Ectodermal cell (in vitro differentiated cells): ENCODE data around the gene ALDH2.
"Not testable (repeated sequence)": the region's sequence is repeated elsewhere in the genome, so short reads cannot be mapped to it uniquely, and the experiment has no call there.

Experiments used
- H3K27ac ChIP-seq: 2 replicates; pipeline ENCODE4 v1.7.0; 2013; ENCODE audit warnings: mild to moderate bottlenecking, low read depth, low read length; ENCODE audit not compliant: insufficient read depth, poor library complexity, severe bottlenecking
- H3K27me3 ChIP-seq: 2 replicates; pipeline ENCODE4 v1.7.0; 2013; ENCODE audit warnings: mild to moderate bottlenecking, low read length; ENCODE audit not compliant: insufficient read depth, control insufficient read depth, poor library complexity, severe bottlenecking
- H3K36me3 ChIP-seq: one replicate; pipeline ENCODE4 v1.7.0; 2013; ENCODE audit warnings: low read length; ENCODE audit not compliant: control insufficient read depth, insufficient read depth
- H3K4me1 ChIP-seq: one replicate; pipeline ENCODE4 v1.7.0; 2013; ENCODE audit warnings: low read length; ENCODE audit not compliant: control insufficient read depth, insufficient read depth
- H3K4me3 ChIP-seq: 2 replicates; pipeline ENCODE4 v1.7.0; 2013; ENCODE audit warnings: low read depth, low read length, control low read depth; ENCODE audit not compliant: insufficient read depth
- H3K9me3 ChIP-seq: 2 replicates; pipeline ENCODE4 v1.7.0; 2013; ENCODE audit warnings: mild to moderate bottlenecking, low read length, moderate library complexity; ENCODE audit not compliant: control insufficient read depth
- WGBS, 2 experiments: methylation state at CpG; one replicate each; pipeline ENCODE4 v1.1.7; 2013; ENCODE audit warnings: missing lambda C conversion rate in 2 of 2; 5-methylcytosine and 5-hydroxymethylcytosine counted together

ALDH2 gene

GRCh38 chr12:111758120-111758561 lies 8.6 kb upstream of the ALDH2 start:
- no peak overlapping the region for H3K4me3 ChIP-seq
- WGBS, 2 experiments = 75 to 78% methylated on average over 9 of the region's 9 CpGs

GRCh38 chr12:111759271-111759670 lies 7.5 kb upstream of the ALDH2 start:
- WGBS, 2 experiments = 92 to 93% methylated on average over 7 of the region's 7 CpGs
- Histone ChIP-seq H3K36me3 (no peaks in the 10 kb centered on the region), H3K27me3 (no peaks in the 10 kb centered on the region), H3K27ac (no peak overlapping the region), H3K4me1 (peaks cover 11% of the 10 kb centered on the region), H3K9me3 (no peaks in the 10 kb centered on the region), H3K4me3 (no peak overlapping the region)

More at GRCh38 chr12:111758120-111758561, 8.6 kb upstream of the ALDH2 start:
- Histone ChIP-seq H3K9me3 (no peaks in the 10 kb centered on the region), H3K36me3 (no peaks in the 10 kb centered on the region), H3K27ac (no peak overlapping the region), H3K4me1 (peaks cover 11% of the 10 kb centered on the region), H3K27me3 (no peaks in the 10 kb centered on the region)

- Histone ChIP-seq H3K9me3 (no peaks in the 10 kb centered on the region), H3K4me1 (peaks cover 11% of the 10 kb centered on the region), H3K27ac (no peak overlapping the region), H3K27me3 (no peaks in the 10 kb centered on the region), H3K4me3 (no peak overlapping the region), H3K36me3 (no peaks in the 10 kb centered on the region)
- 96 to 97% methylated on average over 9 of the region's 9 CpGs for WGBS, 2 experiments
Measured at GRCh38 chr12:111759991-111760390, 6.7 kb upstream of the ALDH2 start.

- H3K4me1 ChIP-seq = peaks cover 11% of the 10 kb centered on the region
- H3K27me3 ChIP-seq = no peaks in the 10 kb centered on the region
- 91 to 92% methylated on average over 5 of the region's 5 CpGs for WGBS, 2 experiments
- H3K4me3 ChIP-seq = no peak overlapping the region
- H3K27ac ChIP-seq = peak overlapping the region; percentile 26
- H3K9me3 ChIP-seq = no peaks in the 10 kb centered on the region
- no peaks in the 10 kb centered on the region for H3K36me3 ChIP-seq
Measured at GRCh38 chr12:111761099-111761498, 5.6 kb upstream of the ALDH2 start.

GRCh38 chr12:111761706-111762105 lies 5.0 kb upstream of the ALDH2 start:
- WGBS, 2 experiments = 40 to 47% methylated on average over 3 of the region's 3 CpGs
- peaks cover 11% of the 10 kb centered on the region for H3K4me1 ChIP-seq
- H3K36me3 ChIP-seq = no peaks in the 10 kb centered on the region
- peaks cover 6% of the 10 kb centered on the region for H3K27me3 ChIP-seq
- H3K4me3 ChIP-seq = no peak overlapping the region
- no peaks in the 10 kb centered on the region for H3K9me3 ChIP-seq
- peak overlapping the region; percentile 67 for H3K27ac ChIP-seq

- H3K4me1 ChIP-seq, H3K9me3 ChIP-seq, H3K36me3 ChIP-seq, H3K4me3 ChIP-seq, H3K27ac ChIP-seq: not testable (repeated sequence)
- peaks cover 20% of the 10 kb centered on the region for H3K27me3 ChIP-seq
- 90 to 92% methylated on average over 10 of the region's 10 CpGs for WGBS, 2 experiments
Measured at GRCh38 chr12:111763552-111763951, 3.2 kb upstream of the ALDH2 start.

- H3K4me3 ChIP-seq = no peak overlapping the region
- no peaks in the 10 kb centered on the region for H3K9me3 ChIP-seq
- H3K36me3 ChIP-seq = no peaks in the 10 kb centered on the region
- H3K4me1 ChIP-seq = no peaks in the 10 kb centered on the region
- no peak overlapping the region for H3K27ac ChIP-seq
- peaks cover 20% of the 10 kb centered on the region for H3K27me3 ChIP-seq
- 93% methylated on average over 6 of the region's 6 CpGs for WGBS, 2 experiments
Measured at GRCh38 chr12:111764120-111764821, 2.5 kb upstream of the ALDH2 start.

GRCh38 chr12:111767362-111768158 lies 827 bp downstream of the ALDH2 start:
- Histone ChIP-seq H3K27ac (no peak overlapping the region), H3K27me3 (peaks cover 20% of the 10 kb centered on the region), H3K4me1 (no peaks in the 10 kb centered on the region), H3K9me3 (no peaks in the 10 kb centered on the region), H3K36me3 (no peaks in the 10 kb centered on the region), H3K4me3 (peak overlapping the region; percentile 70)
- WGBS, 2 experiments = 14 to 15% methylated on average over 18 of the region's 18 CpGs

- H3K27me3 ChIP-seq = peaks cover 20% of the 10 kb centered on the region
- H3K4me3 ChIP-seq = no peak overlapping the region
- no peaks in the 10 kb centered on the region for H3K4me1 ChIP-seq
- H3K36me3 ChIP-seq = no peaks in the 10 kb centered on the region
- no peak overlapping the region for H3K27ac ChIP-seq
- no peaks in the 10 kb centered on the region for H3K9me3 ChIP-seq
- WGBS, 2 experiments = 94% methylated on average over 9 of the region's 9 CpGs
Measured at GRCh38 chr12:111768159-111768895, 1.6 kb downstream of the ALDH2 start.

GRCh38 chr12:111769599-111769998 lies 2.9 kb downstream of the ALDH2 start:
- H3K4me1 ChIP-seq = no peaks in the 10 kb centered on the region
- no peaks in the 10 kb centered on the region for H3K9me3 ChIP-seq
- WGBS, 2 experiments = 94% methylated on average over 8 of the region's 8 CpGs
- no peaks in the 10 kb centered on the region for H3K36me3 ChIP-seq
- no peak overlapping the region for H3K4me3 ChIP-seq
- no peak overlapping the region for H3K27ac ChIP-seq
- peaks cover 20% of the 10 kb centered on the region for H3K27me3 ChIP-seq
